CD4-positive, alpha-beta T cell treated with Interleukin-2 at 100 ng/mL for 4 hours (primary cell): ENCODE data around the gene URM1.

Experiments used
- DNase-seq: peaks from one replicate; pipeline ENCODE4 v3.0.0-alpha.2; 2020; ENCODE audit warnings: low spot score

URM1 gene

GRCh38 chr9:128429513-128430086 lies 58.4 kb downstream of the URM1 start:
- DNase-seq, result no peak

GRCh38 chr9:128431207-128431606 lies 60.0 kb downstream of the URM1 start:
- no peak for DNase-seq

GRCh38 chr9:128434340-128434739 lies 63.2 kb downstream of the URM1 start:
- no peak for DNase-seq

DNA sequence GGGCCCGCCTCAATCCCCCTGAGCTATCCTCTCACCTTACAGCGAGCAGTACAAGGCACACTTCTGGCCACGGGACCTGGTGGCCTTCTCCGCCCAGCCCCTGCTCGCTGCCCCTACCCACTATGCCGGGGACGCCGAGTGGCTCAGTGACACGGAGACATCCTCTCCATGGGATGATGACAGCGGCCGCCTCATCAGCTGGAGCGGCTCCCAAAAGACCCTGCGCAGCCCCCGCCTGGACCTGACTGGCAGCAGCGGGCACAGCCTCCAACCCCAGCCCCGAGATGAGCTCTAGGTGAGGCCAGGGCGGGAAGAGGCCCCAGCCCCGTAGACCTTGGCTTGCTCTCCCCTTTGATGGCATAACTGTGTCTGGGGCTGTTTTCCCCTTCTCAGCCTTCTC lies 64.4 kb downstream of the URM1 start:
- no peak for DNase-seq

DNA sequence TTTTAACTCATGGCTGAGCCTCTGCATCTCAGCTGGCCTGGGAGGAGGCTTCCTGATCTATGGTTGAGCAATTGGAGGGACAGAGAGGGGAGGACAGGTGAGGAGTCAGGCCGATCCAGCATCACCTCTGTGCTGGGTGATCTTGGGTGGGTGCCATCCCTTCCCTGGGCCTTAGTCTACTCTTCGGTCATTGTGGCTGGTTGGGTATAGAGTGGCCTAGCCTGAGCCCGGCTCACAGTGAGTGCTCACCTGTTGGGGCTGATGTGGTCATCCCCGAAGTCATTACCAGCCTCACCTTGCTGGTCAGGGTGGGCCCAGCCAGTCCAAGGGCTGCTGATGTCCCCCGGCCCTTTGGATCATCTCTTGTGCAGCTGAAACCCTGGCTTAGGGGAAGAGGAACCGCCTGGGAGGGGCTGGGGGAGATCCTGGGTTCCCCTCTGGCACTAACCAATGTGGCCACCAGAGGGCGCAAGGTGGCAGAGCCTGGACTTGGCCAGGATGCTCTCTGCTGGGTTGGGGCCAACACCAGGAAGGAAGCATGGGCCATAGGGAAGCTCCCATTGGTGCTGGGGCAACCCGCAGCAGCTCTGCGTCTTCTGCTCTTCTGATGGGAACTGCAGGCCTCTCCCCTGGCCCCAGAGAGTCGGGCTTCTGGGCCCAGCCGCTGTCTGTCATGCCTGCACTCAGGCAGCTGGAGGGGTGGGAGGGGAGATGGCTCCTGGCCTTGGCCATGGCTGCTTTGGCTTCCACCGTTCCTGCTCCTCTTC lies 67.4 kb downstream of the URM1 start:
- peak; percentile 79 for DNase-seq

- no peak for DNase-seq
These were observed 68.1 kb downstream of the URM1 start for GRCh38 chr9:128439273-128439672.
